GM21526 (cell line): ENCODE data around the gene CD180.

Experiments
- ATAC-seq: cut with Tn5 transposase; IDR thresholded peaks from one replicate; pipeline ENCODE4 v1.9.1; 2021; ENCODE audit warnings: moderate library complexity; ENCODE audit not compliant: unreplicated experiment, low FRiP score

CD180 gene

DNA sequence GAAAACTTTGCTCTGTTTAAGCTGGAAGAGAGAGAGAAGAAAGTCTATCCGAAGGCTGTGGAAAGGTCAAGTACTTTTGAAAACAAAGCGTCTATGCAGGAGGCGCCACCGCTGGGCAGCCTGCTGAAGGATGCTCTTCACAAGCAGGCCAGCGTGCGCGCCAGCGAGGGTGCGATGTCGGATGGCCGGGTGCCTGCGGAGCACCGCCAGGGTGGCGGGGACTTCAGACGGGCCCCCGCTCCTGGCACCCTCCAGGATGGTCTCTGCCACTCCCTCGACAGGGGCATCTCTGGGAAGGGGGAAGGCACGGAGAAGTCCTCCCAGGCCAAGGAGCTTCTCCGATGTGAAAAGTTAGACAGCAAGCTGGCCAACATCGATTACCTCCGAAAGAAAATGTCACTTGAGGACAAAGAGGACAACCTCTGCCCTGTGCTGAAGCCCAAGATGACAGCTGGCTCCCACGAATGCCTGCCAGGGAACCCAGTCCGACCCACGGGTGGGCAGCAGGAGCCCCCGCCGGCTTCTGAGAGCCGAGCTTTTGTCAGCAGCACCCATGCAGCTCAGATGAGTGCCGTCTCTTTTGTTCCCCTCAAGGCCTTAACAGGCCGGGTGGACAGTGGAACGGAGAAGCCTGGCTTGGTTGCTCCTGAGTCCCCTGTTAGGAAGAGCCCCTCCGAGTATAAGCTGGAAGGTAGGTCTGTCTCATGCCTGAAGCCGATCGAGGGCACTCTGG is 32.6 kb downstream of the CD180 start:
- ATAC-seq, result no peak

DNA sequence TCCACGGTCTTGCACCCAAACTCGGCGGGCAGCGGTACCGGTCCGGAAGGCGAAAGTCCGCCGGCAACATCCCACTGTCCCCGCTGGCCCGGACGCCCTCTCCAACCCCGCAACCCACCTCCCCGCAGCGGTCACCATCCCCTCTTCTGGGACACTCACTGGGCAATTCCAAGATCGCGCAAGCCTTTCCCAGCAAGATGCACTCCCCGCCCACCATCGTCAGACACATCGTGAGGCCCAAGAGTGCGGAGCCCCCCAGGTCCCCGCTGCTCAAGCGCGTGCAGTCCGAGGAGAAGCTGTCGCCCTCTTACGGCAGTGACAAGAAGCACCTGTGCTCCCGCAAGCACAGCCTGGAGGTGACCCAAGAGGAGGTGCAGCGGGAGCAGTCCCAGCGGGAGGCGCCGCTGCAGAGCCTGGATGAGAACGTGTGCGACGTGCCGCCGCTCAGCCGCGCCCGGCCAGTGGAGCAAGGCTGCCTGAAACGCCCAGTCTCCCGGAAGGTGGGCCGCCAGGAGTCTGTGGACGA is 33.3 kb downstream of the CD180 start:
- no peak for ATAC-seq

DNA sequence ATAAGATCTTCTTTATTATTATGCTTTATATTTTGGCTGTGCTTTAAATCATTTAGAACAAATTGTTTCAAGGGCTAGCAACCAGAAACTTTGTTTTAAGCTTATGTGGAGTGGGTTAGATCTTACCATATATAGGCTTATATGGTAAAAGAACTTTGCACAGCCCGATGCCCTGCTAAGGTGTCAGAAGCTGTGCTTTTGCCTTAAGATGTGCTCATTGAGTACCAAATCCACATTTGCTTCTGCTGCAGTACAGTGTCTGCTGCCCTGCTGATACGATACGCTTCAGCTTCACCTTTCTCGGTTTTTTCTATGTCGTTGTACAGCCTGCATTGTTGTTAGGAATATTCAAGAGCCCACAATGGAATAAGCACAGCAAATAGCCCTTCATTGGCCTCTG is 34.8 kb downstream of the CD180 start:
- ATAC-seq, result no peak

DNA sequence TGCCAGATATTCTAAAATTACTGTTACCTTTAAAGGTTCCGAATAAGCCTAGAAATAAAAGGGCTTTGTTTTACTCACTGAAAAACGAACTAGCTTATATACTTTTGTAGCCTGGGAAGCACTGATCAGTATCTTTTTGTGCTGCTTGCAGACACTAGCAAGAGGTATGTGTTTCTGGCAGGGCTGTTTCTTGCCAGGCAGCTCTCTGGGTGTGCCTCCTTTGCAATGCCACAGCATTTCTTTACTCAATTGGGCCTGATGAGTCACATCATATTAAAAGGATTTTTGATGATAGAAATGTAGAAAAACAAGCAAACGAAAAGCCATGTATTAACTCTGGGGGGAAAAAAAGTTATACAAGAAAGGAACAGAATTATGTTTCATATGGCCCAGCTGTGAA is 35.6 kb downstream of the CD180 start:
- ATAC-seq, result no peak

- no peak for ATAC-seq
Observed at GRCh38 chr5:67160272-67160671, 36.3 kb downstream of the CD180 start.

- ATAC-seq, result peak; percentile 63
Observed at GRCh38 chr5:67156976-67157583, 39.5 kb downstream of the CD180 start.

DNA sequence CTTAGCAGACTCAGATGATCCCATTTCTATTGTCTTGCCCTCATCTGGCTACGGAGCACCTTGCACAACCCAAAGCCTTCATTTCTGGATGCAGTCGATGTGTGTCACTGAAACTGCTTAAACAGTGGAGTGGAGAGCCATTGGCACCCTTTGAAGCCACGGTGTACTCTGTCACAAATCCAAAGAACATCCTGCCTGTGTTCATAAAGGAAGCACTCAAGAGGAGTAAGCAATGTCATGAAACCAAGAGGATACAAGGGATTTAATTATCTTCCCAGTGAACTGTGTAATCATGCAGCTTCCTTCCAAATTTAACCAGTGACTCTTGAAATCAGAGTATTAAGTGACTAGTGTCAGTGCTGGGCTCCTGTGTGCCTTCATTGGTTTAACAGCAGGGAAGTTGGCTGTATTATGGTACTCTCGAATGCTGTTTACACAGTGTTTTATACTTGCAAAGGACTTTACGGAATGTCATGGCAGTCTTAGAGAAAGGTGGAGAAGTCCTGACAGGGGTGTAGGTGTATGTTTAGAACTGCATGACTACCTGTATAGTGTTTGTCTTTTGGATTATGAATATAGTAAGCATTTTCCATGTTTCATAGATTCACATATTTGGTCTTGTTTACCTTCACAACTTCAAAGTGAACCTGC is 41.9 kb downstream of the CD180 start:
- no peak for ATAC-seq

GRCh38 chr5:67153292-67153691 is 43.3 kb downstream of the CD180 start:
- no peak for ATAC-seq

- ATAC-seq, result no peak
Observed at GRCh38 chr5:67152400-67152799, 44.2 kb downstream of the CD180 start.

DNA sequence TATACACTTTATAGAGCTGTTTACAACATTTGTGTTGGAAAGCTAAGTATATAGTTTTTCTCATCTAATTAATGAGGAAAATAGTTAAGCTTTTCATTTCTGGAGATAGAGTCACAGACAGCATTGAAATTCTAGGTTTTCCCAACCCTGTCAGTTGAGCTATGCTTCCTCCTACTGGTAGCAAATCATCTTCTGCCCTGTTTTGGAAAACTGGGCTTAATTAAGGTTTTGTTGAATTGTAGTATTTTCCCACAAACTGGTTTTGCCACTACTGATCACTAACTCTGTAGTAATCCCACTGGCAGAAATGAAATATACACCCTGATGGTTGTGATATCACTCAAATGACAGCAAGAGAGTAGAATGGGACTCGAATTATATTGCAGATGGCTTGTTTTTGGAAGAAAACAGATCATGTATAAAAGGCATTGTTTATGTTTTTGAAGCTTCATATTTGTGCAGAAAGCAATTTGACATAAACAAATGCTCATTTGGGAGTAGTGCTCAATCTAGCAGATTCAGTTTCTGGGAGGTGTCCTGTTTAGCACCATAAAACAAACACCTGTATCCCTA is 46.6 kb downstream of the CD180 start:
- ATAC-seq, result no peak

DNA sequence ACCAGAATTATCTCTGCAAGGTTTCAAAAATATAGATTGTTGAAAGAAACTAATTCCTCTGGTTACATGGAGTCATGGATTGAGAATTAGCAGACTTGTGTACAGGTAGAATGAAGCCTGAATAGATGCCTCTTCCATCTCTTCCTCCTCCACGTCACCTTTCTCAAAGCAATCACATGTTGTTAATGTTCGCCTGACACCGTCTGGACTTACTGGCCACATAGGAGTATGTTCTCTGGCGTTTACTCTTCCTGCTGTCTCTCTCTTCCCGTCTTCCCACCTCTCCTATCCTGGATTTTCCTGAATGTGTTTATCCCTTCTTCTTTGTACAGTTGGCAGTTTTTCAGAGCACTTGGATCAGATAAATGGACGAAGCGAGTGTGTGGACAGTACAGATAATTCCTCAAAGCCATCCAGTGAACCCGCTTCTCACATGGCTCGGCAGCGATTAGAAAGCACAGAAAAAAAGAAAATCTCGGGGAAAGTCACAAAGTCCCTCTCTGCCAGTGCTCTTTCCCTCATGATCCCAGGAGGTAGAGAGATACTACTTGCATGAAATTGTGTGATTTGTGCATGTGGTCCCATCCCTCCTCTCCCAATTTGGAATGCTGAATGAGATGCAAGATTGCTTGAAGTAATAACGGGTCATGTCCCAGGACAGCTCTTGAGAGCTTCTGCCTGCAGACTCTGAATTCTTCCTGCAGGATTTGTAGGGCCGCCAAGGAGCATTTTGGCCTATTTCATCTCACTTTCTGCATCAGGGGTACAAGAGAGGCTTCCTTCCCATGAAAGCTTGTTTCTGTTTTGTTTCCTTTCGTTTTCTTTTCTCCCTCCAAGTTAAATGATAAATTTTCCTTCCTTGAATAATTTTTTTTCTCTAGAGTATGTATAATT is 47.3 kb downstream of the CD180 start:
- no peak for ATAC-seq

DNA sequence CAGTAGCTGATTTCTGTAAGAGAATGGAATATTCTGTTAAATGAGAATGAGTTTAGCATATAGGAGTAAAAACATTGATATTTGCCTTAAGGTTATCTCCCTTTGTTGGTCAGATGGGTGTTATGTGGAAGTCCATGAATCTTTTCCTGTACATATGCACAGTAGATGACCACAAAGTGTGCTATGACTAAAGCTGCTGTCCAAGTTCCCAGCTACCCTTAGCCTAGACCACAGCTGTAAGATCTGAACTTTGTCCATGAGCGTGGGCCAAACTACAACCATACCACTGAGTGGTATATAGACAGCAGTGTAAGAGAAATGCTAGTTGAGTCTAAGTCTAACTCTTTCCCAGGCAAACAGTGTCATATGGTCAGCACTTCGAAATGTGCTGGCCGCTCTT is 48.8 kb downstream of the CD180 start:
- no peak for ATAC-seq

DNA sequence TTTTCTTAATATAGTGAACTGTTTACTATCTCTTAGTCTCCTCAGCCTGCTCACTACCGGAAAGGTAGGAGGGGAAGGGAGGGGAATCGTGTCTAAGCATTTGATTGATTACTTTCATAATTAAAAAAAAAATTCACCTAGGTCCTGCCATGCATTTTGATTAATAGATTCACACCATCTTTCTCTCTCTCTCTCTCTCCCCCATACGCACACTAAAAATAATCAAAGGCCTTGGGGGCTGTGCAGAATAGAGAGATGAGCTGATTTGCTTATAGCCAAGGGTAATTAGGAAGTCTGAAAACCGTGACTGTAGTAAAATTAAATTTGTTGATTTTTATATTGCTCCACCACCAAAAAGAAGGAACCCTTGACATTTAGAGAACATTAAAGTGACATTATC is 49.6 kb downstream of the CD180 start:
- no peak for ATAC-seq

- no peak for ATAC-seq
Observed at GRCh38 chr5:67146574-67146973, 50.0 kb downstream of the CD180 start.

DNA sequence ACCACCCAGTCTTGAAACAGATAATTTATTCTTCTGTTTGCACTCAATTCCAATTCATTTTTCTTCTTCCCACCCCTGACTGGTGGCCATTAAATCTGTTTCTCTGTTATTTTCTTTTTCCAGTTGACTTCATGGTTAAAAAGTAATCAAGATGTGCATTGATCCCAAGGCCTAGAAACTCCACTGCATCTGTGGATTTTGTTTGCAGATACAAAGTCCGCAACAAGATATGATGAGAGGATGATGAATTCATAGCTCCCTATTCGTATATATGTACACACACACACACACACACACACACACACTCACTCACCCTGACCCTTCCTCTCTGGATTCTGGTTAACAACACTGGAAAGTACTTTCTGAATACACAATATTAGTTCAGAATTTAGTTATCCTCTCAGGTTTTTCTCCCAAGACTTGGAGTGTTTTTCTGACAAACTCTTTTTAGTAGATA is 52.4 kb downstream of the CD180 start:
- no peak for ATAC-seq

DNA sequence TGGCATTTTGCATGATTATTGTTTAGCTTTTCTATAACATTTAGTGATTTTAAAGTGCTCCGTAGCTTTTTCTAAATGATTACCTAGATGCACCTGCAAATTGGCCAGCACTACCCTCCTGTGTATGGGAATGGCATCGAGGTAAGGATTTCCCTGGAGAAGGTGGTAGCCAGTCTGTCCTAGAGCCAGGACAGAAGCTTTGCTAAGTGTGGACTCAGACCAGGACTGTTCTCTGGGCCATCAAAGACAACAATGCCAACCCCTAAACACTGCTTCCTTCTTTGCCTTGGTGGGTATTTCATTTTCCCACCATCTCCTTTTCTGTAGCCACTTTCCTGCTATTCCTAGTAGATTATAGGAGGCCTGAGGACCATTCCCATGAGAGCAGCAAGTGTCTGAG is 53.0 kb downstream of the CD180 start:
- ATAC-seq, result no peak

DNA sequence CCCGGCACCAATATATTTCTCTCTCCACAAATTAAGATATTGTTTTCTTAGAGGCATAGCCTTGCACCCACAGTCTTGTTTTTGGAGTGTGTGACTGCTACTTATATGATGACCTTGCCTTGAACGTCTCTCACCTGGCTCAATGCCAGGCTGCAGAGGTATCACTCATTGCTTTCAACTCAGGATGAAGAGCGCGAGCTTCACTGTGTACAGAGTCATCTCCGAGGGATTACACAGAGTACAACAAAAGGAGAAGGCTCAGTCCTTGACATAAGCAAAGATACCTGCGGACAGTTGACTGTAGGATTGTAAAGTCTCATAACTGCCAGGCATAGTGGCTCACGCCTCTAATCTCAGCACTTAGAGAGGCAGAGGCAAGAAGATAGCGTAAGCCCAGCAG is 53.8 kb downstream of the CD180 start:
- no peak for ATAC-seq

DNA sequence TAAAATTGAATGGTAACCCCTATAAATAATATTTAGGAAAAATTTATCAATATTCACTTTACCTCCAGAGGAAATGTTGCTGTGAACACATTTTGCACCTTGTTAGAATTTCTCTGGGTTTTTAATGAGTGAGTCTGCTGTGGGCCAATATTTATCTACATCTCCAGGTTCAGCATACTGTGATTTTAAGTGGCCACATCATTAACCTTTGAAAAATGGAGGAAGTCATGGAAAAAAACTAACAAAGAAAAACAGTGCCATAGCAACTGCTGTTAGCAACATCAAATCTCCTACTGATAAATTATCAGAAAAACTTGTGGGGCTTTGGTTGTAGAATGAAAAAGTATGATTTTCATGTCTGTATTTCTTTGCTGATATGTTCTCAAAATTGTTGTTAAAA is 55.0 kb downstream of the CD180 start:
- ATAC-seq, result no peak

- ATAC-seq, result no peak
Observed at GRCh38 chr5:67140413-67140812, 56.2 kb downstream of the CD180 start.

- ATAC-seq, result no peak
Observed at GRCh38 chr5:67139030-67139429, 57.6 kb downstream of the CD180 start.
